Measurements from ENCODE around the gene LNPEP. TPM values are rescaled to one million over a fixed set of nuclear protein-coding genes. Genes with fewer than 3 reads are reported as not detected.

LNPEP gene
- total and polyA plus RNA-seq, 2 donors (not counting 1 experiment from before 2014, with no cell fraction given), result 10.5 to 92.9 TPM

DNA sequence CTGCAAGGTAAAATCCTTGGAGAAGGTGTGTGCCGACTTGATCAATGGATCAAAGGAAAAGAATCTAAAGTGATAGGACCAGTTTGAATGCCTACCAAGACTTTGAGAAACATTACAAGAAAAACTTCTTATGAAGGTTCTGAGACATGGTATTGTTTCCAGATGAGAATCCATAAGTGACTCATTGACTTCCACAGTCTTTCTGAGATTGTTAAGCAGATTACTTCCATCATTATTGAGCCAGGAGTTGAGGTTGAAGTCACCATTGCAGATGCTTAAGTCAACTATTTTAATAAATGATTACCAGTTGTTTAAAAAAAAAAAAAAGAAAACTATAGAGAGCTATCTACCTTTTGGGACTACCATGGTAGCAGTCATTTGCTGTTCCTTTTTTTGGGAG lies 7.0 kb downstream of the LNPEP start:
- ATAC-seq (ENCODE audit: low read depth), result no peak
- intact Hi-C loops (cut with micrococcal nuclease), result no loop called here
- WGBS (ENCODE audit: insufficient coverage), result no CpG with 5 or more reads among the region's 1 CpG
- POLR2A ChIA-PET, result no interaction called here
- H3K27me3 Mint-ChIP-seq, result no peaks in the 10 kb centered on the region
- peaks cover 99% of the 10 kb centered on the region for H3K79me2 ChIP-seq (ENCODE audit: control insufficient read depth, insufficient read depth, low read length)
- H3K9me3 ChIP-seq (ENCODE audit: control extremely low read depth in 1 of 3, control insufficient read depth in 2 of 3, insufficient read depth in 1 of 3, low read length in 2 of 3), result no peaks in the 10 kb centered on the region
- H3K27me3 ChIP-seq (replicated peaks in 1 of 4; ENCODE audit: control extremely low read depth in 1 of 4, control insufficient read depth in 3 of 4, insufficient read depth in 4 of 4, low read length in 3 of 4), result no peaks in the 10 kb centered on the region
- H4K20me1 ChIP-seq (ENCODE audit: control insufficient read depth, insufficient read depth, low read length, poor library complexity, severe bottlenecking), result peaks cover 66% of the 10 kb centered on the region
- H3K4me2 ChIP-seq (replicated peaks; ENCODE audit: low read depth, low read length, poor library complexity, severe bottlenecking), result no peak overlapping the region
- no peak overlapping the region for H3K27ac Mint-ChIP-seq
- peaks cover 62% of the 10 kb centered on the region for H3K4me1 Mint-ChIP-seq
- H2AFZ ChIP-seq (ENCODE audit: insufficient read depth, low read depth, low read length, poor library complexity, severe bottlenecking), result no peak overlapping the region
- CTCF ChIA-PET, result interaction anchor here (1.0 kb wide), 1 partner anchor 74 kb away, joined by 3 read pairs; no protein-coding TSS in a partner anchor
- DNase-seq, result no peak
- no peak overlapping the region for H3K9ac ChIP-seq (ENCODE audit: low read length)
- no peak overlapping the region for H3K4me3 ChIP-seq (ENCODE audit: control extremely low read depth in 1 of 5, extremely low read depth in 1 of 5, insufficient read depth in 1 of 5, low read depth in 2 of 5, low read length in 4 of 5)
- peak overlapping the region in 1 of 2 donors; percentile 70 for H3K27ac ChIP-seq (ENCODE audit: low read length in 2 of 2)
- no peaks in the 10 kb centered on the region for H3K9me3 Mint-ChIP-seq (ENCODE audit: insufficient read depth)
- H3K4me1 ChIP-seq (ENCODE audit: control insufficient read depth in 2 of 2, insufficient read depth in 2 of 2, low read length in 2 of 2), result peaks cover 37 to 45% of the 10 kb centered on the region in 2 donors
- H3K4me3 Mint-ChIP-seq, result no peak overlapping the region
- peaks cover 0 to 21% of the 10 kb centered on the region in 2 experiments for H3K36me3 ChIP-seq (replicated peaks in 1 of 2; ENCODE audit: control extremely low read depth in 1 of 2, control insufficient read depth in 1 of 2, extremely low read depth in 1 of 2, insufficient read depth in 2 of 2, low read length in 1 of 2)
- TF ChIP-seq, protein P1, sequence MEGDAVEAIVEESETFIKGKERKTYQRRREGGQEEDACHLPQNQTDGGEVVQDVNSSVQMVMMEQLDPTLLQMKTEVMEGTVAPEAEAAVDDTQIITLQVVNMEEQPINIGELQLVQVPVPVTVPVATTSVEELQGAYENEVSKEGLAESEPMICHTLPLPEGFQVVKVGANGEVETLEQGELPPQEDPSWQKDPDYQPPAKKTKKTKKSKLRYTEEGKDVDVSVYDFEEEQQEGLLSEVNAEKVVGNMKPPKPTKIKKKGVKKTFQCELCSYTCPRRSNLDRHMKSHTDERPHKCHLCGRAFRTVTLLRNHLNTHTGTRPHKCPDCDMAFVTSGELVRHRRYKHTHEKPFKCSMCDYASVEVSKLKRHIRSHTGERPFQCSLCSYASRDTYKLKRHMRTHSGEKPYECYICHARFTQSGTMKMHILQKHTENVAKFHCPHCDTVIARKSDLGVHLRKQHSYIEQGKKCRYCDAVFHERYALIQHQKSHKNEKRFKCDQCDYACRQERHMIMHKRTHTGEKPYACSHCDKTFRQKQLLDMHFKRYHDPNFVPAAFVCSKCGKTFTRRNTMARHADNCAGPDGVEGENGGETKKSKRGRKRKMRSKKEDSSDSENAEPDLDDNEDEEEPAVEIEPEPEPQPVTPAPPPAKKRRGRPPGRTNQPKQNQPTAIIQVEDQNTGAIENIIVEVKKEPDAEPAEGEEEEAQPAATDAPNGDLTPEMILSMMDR (IDR thresholded peaks at IDR 0.05), result no peak
- no peak for TF ChIP-seq EZH2 (IDR thresholded peaks at IDR 0.05; ENCODE audit: borderline replicate concordance, insufficient read depth, low read depth, low read length, poor library complexity, severe bottlenecking)

GRCh38 chr5:96943799-96944198 lies 7.9 kb downstream of the LNPEP start:
- H3K27me3 Mint-ChIP-seq, result no peaks in the 10 kb centered on the region
- Histone ChIP-seq H3K4me3 (ENCODE audit: control extremely low read depth in 1 of 5, extremely low read depth in 1 of 5, insufficient read depth in 1 of 5, low read depth in 2 of 5, low read length in 4 of 5) (no peak overlapping the region), H3K27ac (ENCODE audit: low read length in 2 of 2) (peak overlapping the region in 1 of 2 donors; percentile 70), H3K4me2 (replicated peaks; ENCODE audit: low read depth, low read length, poor library complexity, severe bottlenecking) (peak overlapping the region; percentile 3), H2AFZ (ENCODE audit: insufficient read depth, low read depth, low read length, poor library complexity, severe bottlenecking) (no peak overlapping the region), H3K9me3 (ENCODE audit: control extremely low read depth in 1 of 3, control insufficient read depth in 2 of 3, insufficient read depth in 1 of 3, low read length in 2 of 3) (no peaks in the 10 kb centered on the region), H3K4me1 (ENCODE audit: control insufficient read depth in 2 of 2, insufficient read depth in 2 of 2, low read length in 2 of 2) (peaks cover 32 to 37% of the 10 kb centered on the region in 2 donors), H3K79me2 (ENCODE audit: control insufficient read depth, insufficient read depth, low read length) (peaks cover 99% of the 10 kb centered on the region), H4K20me1 (ENCODE audit: control insufficient read depth, insufficient read depth, low read length, poor library complexity, severe bottlenecking) (peaks cover 71% of the 10 kb centered on the region), H3K9ac (ENCODE audit: low read length) (no peak overlapping the region), H3K27me3 (replicated peaks in 1 of 4; ENCODE audit: control extremely low read depth in 1 of 4, control insufficient read depth in 3 of 4, insufficient read depth in 4 of 4, low read length in 3 of 4) (no peaks in the 10 kb centered on the region), H3K36me3 (replicated peaks in 1 of 2; ENCODE audit: control extremely low read depth in 1 of 2, control insufficient read depth in 1 of 2, extremely low read depth in 1 of 2, insufficient read depth in 2 of 2, low read length in 1 of 2) (peaks cover 0 to 21% of the 10 kb centered on the region in 2 experiments)
- CTCF ChIA-PET, result interaction anchor here (1.0 kb wide), 1 partner anchor 75 kb away, joined by 3 read pairs; no protein-coding TSS in a partner anchor
- TF ChIP-seq, protein P1 (IDR thresholded peaks at IDR 0.05), result no peak
- TF ChIP-seq EZH2 (IDR thresholded peaks at IDR 0.05; ENCODE audit: borderline replicate concordance, insufficient read depth, low read depth, low read length, poor library complexity, severe bottlenecking), result no peak
- peak overlapping the region; percentile 65 for H3K27ac Mint-ChIP-seq
- no peaks in the 10 kb centered on the region for H3K9me3 Mint-ChIP-seq (ENCODE audit: insufficient read depth)
- POLR2A ChIA-PET, result no interaction called here
- ATAC-seq (ENCODE audit: low read depth), result no peak
- intact Hi-C loops (cut with micrococcal nuclease), result no loop called here
- peaks cover 56% of the 10 kb centered on the region for H3K4me1 Mint-ChIP-seq
- H3K4me3 Mint-ChIP-seq, result no peak overlapping the region
- no peak for DNase-seq
- no CpG with 5 or more reads among the region's 1 CpG for WGBS (ENCODE audit: insufficient coverage)

All from B cell (primary cell).